Daoy (cell line): ENCODE results near the gene VPS11. TPM values are rescaled to one million over a fixed set of nuclear protein-coding genes. Genes with fewer than 3 reads are reported as not detected.
"Not testable (repeated sequence)": the region's sequence is repeated elsewhere in the genome, so short reads cannot be mapped to it uniquely, and the experiment has no call there.

Source experiments
- DNase-seq: peaks from one replicate; pipeline ENCODE4 v3.0.0-alpha.2; 2015; ENCODE audit warnings: low read depth
- total RNA-seq: library from RNA; depleted of rRNA; stranded (reverse); fragments of >200 nt; shearing (Covaris generic); gene quantifications from 2 replicates; pipeline ENCODE4 v1.2.3, GENCODE V29; 2014; rRNA removed

Gene VPS11
- 10.3 and 13.2 TPM in 2 replicates for total RNA-seq

GRCh38 chr11:119067371-119068222 is at the start of gene VPS11:
VPS11 (plus strand) TSS chr11:119067818; CDS start chr11:119067824, 6 bp downstream.
- peak; percentile 98 for DNase-seq

- DNase-seq = peak; percentile 96
These were observed 49.3 kb upstream of the VPS11 start, which contains the start of the genes RPS25 and TRAPPC4 for GRCh38 chr11:119018074-119018938. RPS25 (minus strand) TSS chr11:119018343; CDS start chr11:119018284, 59 bp downstream. TRAPPC4 (plus strand) TSS chr11:119018766; CDS start chr11:119018796, 30 bp downstream.

- DNase-seq = no peak
These were observed 47.6 kb upstream of the VPS11 start for GRCh38 chr11:119019996-119020395.

GRCh38 chr11:119021631-119022030 is 46.0 kb upstream of the VPS11 start:
- DNase-seq = no peak

- DNase-seq = no peak
These were observed 43.9 kb upstream of the VPS11 start for GRCh38 chr11:119023741-119024140.

- DNase-seq = no peak
These were observed 43.1 kb upstream of the VPS11 start for GRCh38 chr11:119024430-119025098.

- DNase-seq = no peak
These were observed 42.5 kb upstream of the VPS11 start for GRCh38 chr11:119025099-119025473.

GRCh38 chr11:119025541-119025940 is 42.1 kb upstream of the VPS11 start:
- DNase-seq = no peak

- DNase-seq = no peak
These were observed 41.4 kb upstream of the VPS11 start for GRCh38 chr11:119025978-119026766.

- DNase-seq = no peak
These were observed 40.6 kb upstream of the VPS11 start for GRCh38 chr11:119026970-119027369.

- no peak for DNase-seq
These were observed 39.9 kb upstream of the VPS11 start for GRCh38 chr11:119027561-119028345.

- no peak for DNase-seq
These were observed 39.1 kb upstream of the VPS11 start for GRCh38 chr11:119028346-119029068.

- no peak for DNase-seq
These were observed 38.6 kb upstream of the VPS11 start for GRCh38 chr11:119029069-119029339.

GRCh38 chr11:119029340-119030028 is 38.1 kb upstream of the VPS11 start:
- no peak for DNase-seq

GRCh38 chr11:119030029-119030328 is 37.6 kb upstream of the VPS11 start:
- no peak for DNase-seq

- peak; percentile 97 for DNase-seq
These were observed 37.1 kb upstream of the VPS11 start, which contains the start of gene SLC37A4 for GRCh38 chr11:119030329-119031047. SLC37A4 (minus strand) TSS chr11:119030877.

GRCh38 chr11:119031912-119032280 is 35.7 kb upstream of the VPS11 start:
- DNase-seq = no peak

- DNase-seq = not testable (repeated sequence)
These were observed 34.2 kb upstream of the VPS11 start for GRCh38 chr11:119033421-119033820.

- no peak for DNase-seq
These were observed 32.8 kb upstream of the VPS11 start for GRCh38 chr11:119034813-119035212.
